Fibroblast of pulmonary artery (primary cell): ENCODE measurements around the gene PDK4.
"Not testable (repeated sequence)": the region's sequence is repeated elsewhere in the genome, so short reads cannot be mapped to it uniquely, and the experiment has no call there.

Experiments used
- DNase-seq: peaks from one replicate; pipeline ENCODE4 v3.0.0-alpha.2; 2010; ENCODE audit warnings: low read depth
- H3K4me3 ChIP-seq: replicated peaks from 2 replicates; pipeline ENCODE4 v1.5.1; 2011; ENCODE audit warnings: low read depth, mild to moderate bottlenecking, control low read depth, low read length, moderate library complexity
- TF ChIP-seq, protein P1 (sequence below): IDR thresholded peaks from 2 replicates; pipeline ENCODE4 v1.5.1; 2011; ENCODE audit warnings: mild to moderate bottlenecking, control low read depth, low read length, inconsistent platforms; ENCODE audit errors: missing control alignments

PDK4 gene

DNA sequence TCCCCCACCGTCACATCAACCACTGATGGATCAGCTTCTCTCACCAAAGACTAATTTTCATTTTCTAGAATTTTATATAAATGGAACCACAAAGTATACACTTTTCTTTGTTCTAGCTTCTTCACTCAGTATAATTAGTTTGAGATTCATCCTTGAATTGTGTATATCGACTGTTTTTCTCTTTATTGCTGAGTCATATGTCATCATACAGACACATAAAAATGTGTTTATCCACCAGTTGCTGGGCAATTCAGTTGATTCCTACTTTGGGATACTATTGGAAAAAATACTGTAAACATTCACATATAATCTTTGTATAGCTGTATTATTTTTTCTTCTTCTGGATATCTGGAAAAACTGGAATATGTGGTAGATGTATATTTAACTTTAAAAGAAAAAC, 26.6 kb downstream of the PDK4 start:
- H3K4me3 ChIP-seq = no peak overlapping the region
- no peak for DNase-seq
- TF ChIP-seq, protein P1, sequence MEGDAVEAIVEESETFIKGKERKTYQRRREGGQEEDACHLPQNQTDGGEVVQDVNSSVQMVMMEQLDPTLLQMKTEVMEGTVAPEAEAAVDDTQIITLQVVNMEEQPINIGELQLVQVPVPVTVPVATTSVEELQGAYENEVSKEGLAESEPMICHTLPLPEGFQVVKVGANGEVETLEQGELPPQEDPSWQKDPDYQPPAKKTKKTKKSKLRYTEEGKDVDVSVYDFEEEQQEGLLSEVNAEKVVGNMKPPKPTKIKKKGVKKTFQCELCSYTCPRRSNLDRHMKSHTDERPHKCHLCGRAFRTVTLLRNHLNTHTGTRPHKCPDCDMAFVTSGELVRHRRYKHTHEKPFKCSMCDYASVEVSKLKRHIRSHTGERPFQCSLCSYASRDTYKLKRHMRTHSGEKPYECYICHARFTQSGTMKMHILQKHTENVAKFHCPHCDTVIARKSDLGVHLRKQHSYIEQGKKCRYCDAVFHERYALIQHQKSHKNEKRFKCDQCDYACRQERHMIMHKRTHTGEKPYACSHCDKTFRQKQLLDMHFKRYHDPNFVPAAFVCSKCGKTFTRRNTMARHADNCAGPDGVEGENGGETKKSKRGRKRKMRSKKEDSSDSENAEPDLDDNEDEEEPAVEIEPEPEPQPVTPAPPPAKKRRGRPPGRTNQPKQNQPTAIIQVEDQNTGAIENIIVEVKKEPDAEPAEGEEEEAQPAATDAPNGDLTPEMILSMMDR = no peak

DNA sequence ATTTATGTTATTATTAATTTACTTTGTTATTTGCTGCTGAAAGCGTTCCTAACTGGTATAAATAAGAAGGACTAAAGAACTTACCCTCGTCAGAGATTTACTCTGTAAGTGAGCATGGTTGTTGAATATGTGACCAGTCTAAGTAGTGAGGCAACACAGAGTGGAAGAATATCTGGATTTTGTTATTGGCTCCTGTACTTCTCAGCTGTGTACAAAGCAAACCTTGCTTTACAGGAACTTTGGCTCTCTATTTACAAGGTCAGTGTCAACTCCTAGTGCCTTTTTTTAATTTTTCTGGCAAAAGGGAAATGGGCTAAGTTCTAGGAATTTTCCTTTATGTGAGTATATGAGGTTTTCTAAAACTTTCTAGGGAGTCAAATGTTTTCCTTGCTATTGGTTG, 35.6 kb downstream of the PDK4 start:
- H3K4me3 ChIP-seq = no peak overlapping the region
- DNase-seq = no peak
- TF ChIP-seq, protein P1 = no peak

GRCh38 chr7:95558864-95559263, 37.5 kb downstream of the PDK4 start:
- no peak overlapping the region for H3K4me3 ChIP-seq
- TF ChIP-seq, protein P1 = no peak
- no peak for DNase-seq

DNA sequence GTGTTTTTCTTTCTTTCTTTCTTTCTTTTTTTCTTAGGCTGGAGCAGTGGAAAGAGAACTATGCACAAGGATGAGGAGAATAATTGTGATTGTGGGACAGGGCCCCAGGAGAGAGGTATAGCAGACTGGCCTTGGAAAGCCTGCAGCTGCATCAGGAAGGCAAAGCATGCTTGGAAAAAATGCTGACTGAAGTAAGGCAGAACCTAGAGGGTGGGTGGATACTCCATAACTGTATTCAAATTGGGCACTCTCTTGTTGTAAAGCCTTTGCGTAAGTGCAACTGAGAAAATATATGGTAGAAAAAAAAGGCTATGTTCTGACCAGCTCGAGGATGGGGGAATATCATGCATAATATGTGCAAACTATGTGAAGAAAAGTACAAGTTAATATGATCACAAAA, 39.5 kb downstream of the PDK4 start:
- DNase-seq = no peak
- TF ChIP-seq, protein P1 = no peak
- no peak overlapping the region for H3K4me3 ChIP-seq

- H3K4me3 ChIP-seq = no peak overlapping the region
- peak; percentile 35 for DNase-seq
- TF ChIP-seq, protein P1 = no peak
Observed at GRCh38 chr7:95553939-95554338, 42.4 kb downstream of the PDK4 start.

DNA sequence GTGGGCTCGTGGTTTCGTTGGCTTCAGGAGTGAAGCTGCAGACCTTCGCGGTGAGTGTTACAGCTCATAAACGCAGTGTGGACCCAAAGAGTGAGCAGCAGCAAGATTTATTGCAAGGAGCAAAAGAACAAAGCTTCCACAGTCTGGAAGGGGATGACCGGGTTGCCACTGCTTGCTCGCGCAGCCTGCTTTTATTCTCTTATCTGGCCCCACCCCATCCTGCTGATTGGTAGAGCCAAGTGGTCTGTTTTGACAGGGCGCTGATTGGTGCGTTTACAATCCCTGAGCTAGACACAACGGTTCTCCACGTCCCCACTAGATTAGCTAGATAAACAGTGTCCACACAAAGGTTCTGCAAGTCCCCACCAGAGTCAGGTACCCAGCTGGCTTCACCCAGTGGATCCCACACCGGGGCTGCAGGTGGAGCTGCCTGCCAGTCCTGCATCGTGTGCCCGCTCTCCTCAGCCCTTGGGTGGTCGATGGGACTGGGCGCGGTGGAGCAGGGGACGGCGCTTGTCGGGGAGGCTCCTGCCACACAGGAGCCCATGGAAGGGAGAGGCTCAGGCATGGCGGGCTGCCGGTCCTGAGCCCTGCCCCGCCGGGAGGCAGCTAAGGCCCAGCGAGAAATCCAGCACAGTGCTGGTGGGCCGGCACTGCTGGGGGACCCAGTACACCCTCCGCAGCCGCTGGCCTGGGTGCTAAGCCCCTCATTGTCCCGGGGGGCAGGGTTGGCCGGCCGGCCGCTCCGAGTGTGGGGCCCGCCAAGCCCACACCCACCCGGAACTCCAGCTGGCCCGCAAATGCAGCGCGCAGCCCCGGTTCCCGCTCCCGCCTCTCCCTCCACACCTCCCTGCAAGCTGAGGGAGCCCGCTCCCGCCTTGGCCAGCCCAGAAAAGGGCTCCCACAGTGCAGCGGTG, 44.0 kb downstream of the PDK4 start:
- not testable (repeated sequence) for DNase-seq, H3K4me3 ChIP-seq

DNA sequence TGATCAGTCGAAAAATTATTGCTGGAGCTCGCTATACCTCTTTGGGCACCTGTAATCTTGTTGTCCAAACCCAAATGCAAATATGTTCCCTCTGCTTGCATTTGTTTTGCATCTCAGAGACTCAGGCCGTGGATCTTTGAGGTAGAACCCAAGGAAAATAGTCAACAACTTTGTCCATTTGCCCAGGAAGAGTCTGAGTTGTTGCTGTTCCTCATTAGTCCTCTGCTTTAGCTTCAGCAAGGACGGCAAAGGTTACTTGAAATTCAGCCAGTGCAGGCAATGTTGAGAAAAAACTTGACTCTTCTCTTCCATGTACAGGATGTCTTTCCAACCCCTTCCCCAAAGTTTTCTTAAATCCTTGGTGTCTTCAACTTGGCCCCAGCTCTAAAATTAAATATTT, 45.8 kb downstream of the PDK4 start:
- TF ChIP-seq, protein P1 = no peak
- no peak for DNase-seq
- H3K4me3 ChIP-seq = no peak overlapping the region
